ENCODE measurements around the gene PRPH.

- TF ChIP-seq CTCF (IDR thresholded peaks at IDR 0.05) (no peak), POLR2A (IDR thresholded peaks at IDR 0.05) (no peak)
These were observed 44.0 kb downstream of the PRPH start for GRCh38 chr12:49338830-49339463.
